Mesenchymal stem cell (in vitro differentiated cells and primary cell): ENCODE results near the gene ITGB8.

Source experiments
- DNase-seq: peaks from one replicate; pipeline ENCODE4 v3.0.0-alpha.2; 2013
- H2AFZ ChIP-seq: one replicate; pipeline ENCODE4 v1.6.1; 2013; ENCODE audit warnings: low read depth, mild to moderate bottlenecking, control low read depth, inconsistent platforms, low read length, moderate library complexity
- H2AK5ac ChIP-seq: 2 replicates; pipeline ENCODE4 v1.6.1; 2013; ENCODE audit warnings: low read length, moderate library complexity, mild to moderate bottlenecking, inconsistent platforms; ENCODE audit not compliant: severe bottlenecking
- H2BK120ac ChIP-seq: one replicate; pipeline ENCODE4 v1.6.1; 2013; ENCODE audit warnings: low read depth, mild to moderate bottlenecking, inconsistent platforms, low read length, moderate library complexity
- H2BK12ac ChIP-seq, 2 experiments: one replicate each; pipeline ENCODE4 v1.6.1; 2013; ENCODE audit warnings: inconsistent platforms in 2 of 2, low read length in 2 of 2, mild to moderate bottlenecking in 2 of 2, moderate library complexity in 2 of 2, control low read depth in 1 of 2
- H2BK15ac ChIP-seq: one replicate; pipeline ENCODE4 v1.6.1; 2013; ENCODE audit warnings: mild to moderate bottlenecking, low read depth, inconsistent platforms; ENCODE audit not compliant: poor library complexity, severe bottlenecking
- H2BK5ac ChIP-seq: 2 replicates; pipeline ENCODE4 v1.6.1; 2013; ENCODE audit warnings: low read depth, mild to moderate bottlenecking, low read length, control low read depth, inconsistent platforms; ENCODE audit not compliant: poor library complexity, severe bottlenecking
- H3K14ac ChIP-seq, 2 experiments: one replicate each; pipeline ENCODE4 v1.6.1; 2013; ENCODE audit warnings: inconsistent platforms in 2 of 2, low read length in 2 of 2, control low read depth in 1 of 2, mild to moderate bottlenecking in 1 of 2, moderate library complexity in 1 of 2
- H3K18ac ChIP-seq, 2 experiments: one replicate each; pipeline ENCODE4 v1.6.1; 2013; ENCODE audit warnings: inconsistent platforms in 2 of 2, low read length in 2 of 2, control low read depth in 1 of 2, low read depth in 1 of 2, mild to moderate bottlenecking in 1 of 2
- H3K23ac ChIP-seq, 2 experiments: one replicate each; pipeline ENCODE4 v1.6.1; 2013; ENCODE audit warnings: inconsistent platforms in 2 of 2, low read length in 2 of 2, mild to moderate bottlenecking in 2 of 2, moderate library complexity in 2 of 2, control low read depth in 1 of 2
- H3K27ac ChIP-seq: 2 replicates; pipeline ENCODE4 v1.5.1; 2013; ENCODE audit warnings: mild to moderate bottlenecking, moderate library complexity, low read length, control low read depth, inconsistent platforms; ENCODE audit not compliant: poor library complexity, severe bottlenecking
- H3K27me3 ChIP-seq, 2 experiments: 2 replicates each; pipeline versions ENCODE4 v1.6.1 to v1.7.0; 2013; ENCODE audit warnings: low read length in 2 of 2, mild to moderate bottlenecking in 2 of 2, moderate library complexity in 2 of 2, control low read depth in 1 of 2, inconsistent platforms in 1 of 2; ENCODE audit not compliant: control insufficient read depth in 1 of 2, insufficient read depth in 1 of 2
- H3K36me3 ChIP-seq, 2 experiments: 2 replicates each; pipeline versions ENCODE4 v1.6.1 to v1.7.0; 2013; ENCODE audit warnings: low read length in 2 of 2, control low read depth in 1 of 2, inconsistent platforms in 1 of 2, low read depth in 1 of 2, mild to moderate bottlenecking in 1 of 2; ENCODE audit not compliant: insufficient read depth in 2 of 2, control insufficient read depth in 1 of 2
- H3K4ac ChIP-seq, 2 experiments: one replicate each; pipeline ENCODE4 v1.6.1; 2013; ENCODE audit warnings: inconsistent platforms in 2 of 2, low read length in 2 of 2, mild to moderate bottlenecking in 2 of 2, moderate library complexity in 2 of 2, control low read depth in 1 of 2, low read depth in 1 of 2
- H3K4me1 ChIP-seq: 2 replicates; pipeline ENCODE4 v1.6.1; 2013; ENCODE audit warnings: low read depth, low read length, control low read depth; ENCODE audit not compliant: control insufficient read depth, insufficient read depth
- H3K4me2 ChIP-seq: 2 replicates; pipeline ENCODE4 v1.6.1; 2013; ENCODE audit warnings: low read length, mild to moderate bottlenecking, inconsistent platforms; ENCODE audit not compliant: poor library complexity, severe bottlenecking
- H3K4me3 ChIP-seq, 2 experiments: 2 replicates each; pipeline versions ENCODE4 v1.5.1 to v1.7.0; 2013; ENCODE audit warnings: low read length in 2 of 2, mild to moderate bottlenecking in 2 of 2, control low read depth in 1 of 2, low read depth in 1 of 2; ENCODE audit not compliant: insufficient read depth in 1 of 2
- H3K79me1 ChIP-seq: replicated peaks from 2 replicates; pipeline ENCODE4 v1.6.1; 2013; ENCODE audit warnings: mild to moderate bottlenecking, control low read depth, low read length, inconsistent platforms; ENCODE audit not compliant: poor library complexity, severe bottlenecking
- H3K9ac ChIP-seq: 2 replicates; pipeline ENCODE4 v1.7.0; 2013; ENCODE audit warnings: mild to moderate bottlenecking, low read length, moderate library complexity
- H3K9me3 ChIP-seq: 2 replicates; pipeline ENCODE4 v1.7.0; 2013; ENCODE audit warnings: mild to moderate bottlenecking, low read length; ENCODE audit not compliant: control insufficient read depth
- H4K8ac ChIP-seq: one replicate; pipeline ENCODE4 v1.6.1; 2013; ENCODE audit warnings: inconsistent platforms, mild to moderate bottlenecking, low read length, moderate library complexity
- H4K91ac ChIP-seq: one replicate; pipeline ENCODE4 v1.6.1; 2013; ENCODE audit warnings: mild to moderate bottlenecking, low read length, inconsistent platforms
- WGBS: methylation state at CpG from one replicate; pipeline ENCODE4 v1.1.7; 2013; ENCODE audit warnings: mixed read lengths; 5-methylcytosine and 5-hydroxymethylcytosine counted together

The ITGB8 gene

DNA sequence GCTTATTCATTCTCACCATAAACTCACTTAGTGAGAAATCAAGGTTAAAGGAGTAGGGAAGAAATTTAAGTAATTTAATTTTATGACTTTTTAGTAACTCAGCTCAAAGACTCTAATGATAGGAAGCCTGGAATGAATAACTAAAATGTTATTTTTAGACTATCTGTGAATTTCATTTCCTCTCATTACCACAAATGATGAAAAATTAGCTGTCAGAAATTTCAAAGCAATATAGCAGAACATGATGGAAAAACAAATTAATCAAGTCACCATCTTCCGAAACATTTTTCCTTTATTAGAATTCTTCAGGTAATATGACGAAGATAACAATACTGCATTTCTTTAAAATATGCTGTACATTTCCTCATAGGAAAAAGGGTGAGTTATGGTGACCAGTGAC lies 2.7 kb upstream of the ITGB8 start:
- H2AK5ac ChIP-seq, result no peak overlapping the region
- H2BK5ac ChIP-seq, result no peak overlapping the region
- H2BK120ac ChIP-seq, result no peak overlapping the region
- DNase-seq, result no peak
- H3K4me3 ChIP-seq, result no peak overlapping the region
- no peak overlapping the region for H2AFZ ChIP-seq
- H4K8ac ChIP-seq, result no peak overlapping the region
- no peak overlapping the region for H3K18ac ChIP-seq
- H3K27me3 ChIP-seq, result no peaks in the 10 kb centered on the region
- H3K23ac ChIP-seq, result no peak overlapping the region
- no peak overlapping the region for H3K27ac ChIP-seq
- H3K9ac ChIP-seq, result no peak overlapping the region
- no peaks in the 10 kb centered on the region for H3K9me3 ChIP-seq
- no peak overlapping the region for H3K4ac ChIP-seq
- H3K79me1 ChIP-seq, result no peaks in the 10 kb centered on the region
- no CpG with 5 or more reads among the region's 2 CpGs for WGBS
- no peak overlapping the region for H2BK15ac ChIP-seq
- H3K14ac ChIP-seq, result no peak overlapping the region
- H3K4me2 ChIP-seq, result no peak overlapping the region
- H4K91ac ChIP-seq, result no peak overlapping the region
- H3K4me1 ChIP-seq, result peaks cover 4% of the 10 kb centered on the region
- no peak overlapping the region for H2BK12ac ChIP-seq
- H3K36me3 ChIP-seq, result no peaks in the 10 kb centered on the region

- Histone ChIP-seq H4K91ac (no peak overlapping the region), H3K9me3 (no peaks in the 10 kb centered on the region), H3K79me1 (no peaks in the 10 kb centered on the region), H2BK120ac (no peak overlapping the region), H4K8ac (no peak overlapping the region), H3K14ac (no peak overlapping the region), H3K4me3 (no peak overlapping the region), H3K23ac (no peak overlapping the region), H3K18ac (no peak overlapping the region), H2BK15ac (no peak overlapping the region), H2BK12ac (no peak overlapping the region), H2AK5ac (no peak overlapping the region), H3K4ac (no peak overlapping the region), H3K27me3 (no peaks in the 10 kb centered on the region), H3K4me1 (peaks cover 4% of the 10 kb centered on the region), H2BK5ac (no peak overlapping the region), H3K4me2 (no peak overlapping the region), H3K36me3 (no peaks in the 10 kb centered on the region), H3K27ac (no peak overlapping the region), H3K9ac (peak overlapping the region; percentile 95), H2AFZ (no peak overlapping the region)
- DNase-seq, result no peak
- WGBS, result no CpG with 5 or more reads among the region's 1 CpG
These were observed 2.0 kb upstream of the ITGB8 start for GRCh38 chr7:20328692-20329091.

DNA sequence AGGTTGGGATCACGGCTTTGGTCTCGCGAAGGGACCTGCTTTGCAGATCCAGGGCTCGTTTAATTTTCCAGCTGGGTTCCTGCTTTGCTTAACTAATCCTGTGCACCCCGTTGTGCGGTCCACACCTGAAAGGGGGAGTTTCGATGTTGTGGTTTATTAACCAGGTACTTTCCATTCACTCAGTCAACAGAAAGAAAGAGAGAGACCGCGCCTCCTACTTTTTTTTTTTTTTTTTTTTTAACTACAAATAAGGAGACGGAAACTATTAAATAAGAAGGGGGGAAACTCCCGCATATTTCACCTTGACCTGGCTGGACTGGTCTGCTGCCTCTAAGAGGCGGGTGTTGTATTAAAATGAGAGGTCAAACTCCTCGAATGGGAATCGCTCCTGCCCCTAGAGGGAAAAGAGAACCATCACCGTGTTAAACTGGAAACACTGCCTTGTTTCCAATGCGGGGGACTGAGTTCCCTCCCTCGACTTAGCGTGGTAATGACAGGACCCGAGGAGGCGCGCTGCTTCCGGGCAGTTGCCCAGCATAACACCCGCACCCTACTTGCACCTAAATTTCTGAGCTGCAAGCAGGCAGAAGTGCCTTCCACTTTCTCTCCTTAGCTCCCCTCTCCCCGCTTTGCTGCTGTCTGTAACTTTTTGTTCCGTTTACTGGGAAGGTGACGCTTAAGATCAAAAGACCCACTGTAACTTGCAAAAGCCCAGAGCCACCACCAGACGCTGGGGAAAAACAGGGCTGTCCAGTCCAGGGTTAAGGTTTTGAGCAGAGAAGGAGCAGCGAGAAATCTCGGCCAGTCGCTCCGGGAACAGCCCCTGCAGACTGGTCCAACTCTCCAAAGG lies 1.1 kb upstream of the ITGB8 start:
- peaks cover 4% of the 10 kb centered on the region for H3K4me1 ChIP-seq
- peak overlapping the region in 1 of 2 experiments; percentile 21 for H2BK12ac ChIP-seq
- H4K8ac ChIP-seq, result no peak overlapping the region
- H3K9ac ChIP-seq, result peak overlapping the region; percentile 95
- H3K27me3 ChIP-seq, result no peaks in the 10 kb centered on the region
- no peaks in the 10 kb centered on the region for H3K79me1 ChIP-seq
- no peak overlapping the region for H3K14ac ChIP-seq
- H3K27ac ChIP-seq, result peak overlapping the region; percentile 98
- no peaks in the 10 kb centered on the region for H3K9me3 ChIP-seq
- peak overlapping the region; percentile 67 for H2AFZ ChIP-seq
- no peak overlapping the region for H2BK120ac ChIP-seq
- peak overlapping the region; percentile 61 for H3K4me2 ChIP-seq
- peak overlapping the region; percentile 81 for H2BK5ac ChIP-seq
- H3K4me3 ChIP-seq, result peak overlapping the region; percentile 54 to 94
- H3K23ac ChIP-seq, result no peak overlapping the region
- no peak overlapping the region for H3K4ac ChIP-seq
- H2AK5ac ChIP-seq, result no peak overlapping the region
- peak overlapping the region in 1 of 2 experiments; percentile 90 for H3K18ac ChIP-seq
- no peak overlapping the region for H4K91ac ChIP-seq
- H3K36me3 ChIP-seq, result no peaks in the 10 kb centered on the region
- no peak overlapping the region for H2BK15ac ChIP-seq
- DNase-seq, result peak; percentile 81
- WGBS, result 3% methylated on average over 26 of the region's 31 CpGs
